B cell (primary cell): ENCODE measurements around the gene MTF1.

Source experiments
- EZH2 ChIP-seq: IDR thresholded peaks from 2 replicates; pipeline ENCODE4 v1.6.1; 2012; ENCODE audit warnings: borderline replicate concordance, low read depth, mild to moderate bottlenecking, moderate library complexity, low read length; ENCODE audit not compliant: insufficient read depth, poor library complexity, severe bottlenecking
- TF ChIP-seq, protein P1 (sequence below): fragments of 200-600 bp; IDR thresholded peaks from one replicate; pipeline ENCODE4 v1.8.0; 2022; ENCODE audit warnings: antibody characterized with exemption, mild to moderate bottlenecking

DNA sequence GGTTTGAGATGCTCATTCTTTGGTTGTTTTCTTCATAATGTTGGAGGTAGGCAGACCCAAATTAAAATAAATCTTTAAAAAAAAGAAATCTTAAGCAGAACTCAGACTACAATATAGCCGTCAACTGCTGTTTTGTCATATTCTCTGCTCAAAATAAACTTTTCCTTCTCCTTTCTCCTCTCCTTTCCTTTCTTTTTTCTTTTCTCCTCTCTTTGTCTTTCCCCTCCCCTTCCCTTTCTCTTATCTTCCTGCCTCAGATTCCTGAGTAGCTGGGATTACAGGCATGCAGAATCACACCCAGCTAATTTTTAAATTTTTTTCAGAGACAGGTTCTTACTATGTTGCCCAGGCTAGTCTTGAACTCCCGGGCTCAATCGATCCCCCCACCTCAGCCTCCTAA, 24.8 kb upstream of the MTF1 start:
- TF ChIP-seq, protein P1, sequence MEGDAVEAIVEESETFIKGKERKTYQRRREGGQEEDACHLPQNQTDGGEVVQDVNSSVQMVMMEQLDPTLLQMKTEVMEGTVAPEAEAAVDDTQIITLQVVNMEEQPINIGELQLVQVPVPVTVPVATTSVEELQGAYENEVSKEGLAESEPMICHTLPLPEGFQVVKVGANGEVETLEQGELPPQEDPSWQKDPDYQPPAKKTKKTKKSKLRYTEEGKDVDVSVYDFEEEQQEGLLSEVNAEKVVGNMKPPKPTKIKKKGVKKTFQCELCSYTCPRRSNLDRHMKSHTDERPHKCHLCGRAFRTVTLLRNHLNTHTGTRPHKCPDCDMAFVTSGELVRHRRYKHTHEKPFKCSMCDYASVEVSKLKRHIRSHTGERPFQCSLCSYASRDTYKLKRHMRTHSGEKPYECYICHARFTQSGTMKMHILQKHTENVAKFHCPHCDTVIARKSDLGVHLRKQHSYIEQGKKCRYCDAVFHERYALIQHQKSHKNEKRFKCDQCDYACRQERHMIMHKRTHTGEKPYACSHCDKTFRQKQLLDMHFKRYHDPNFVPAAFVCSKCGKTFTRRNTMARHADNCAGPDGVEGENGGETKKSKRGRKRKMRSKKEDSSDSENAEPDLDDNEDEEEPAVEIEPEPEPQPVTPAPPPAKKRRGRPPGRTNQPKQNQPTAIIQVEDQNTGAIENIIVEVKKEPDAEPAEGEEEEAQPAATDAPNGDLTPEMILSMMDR: no peak
- TF ChIP-seq EZH2: no peak
